Measurements from ENCODE around the gene SLC4A1.

The SLC4A1 gene

DNA sequence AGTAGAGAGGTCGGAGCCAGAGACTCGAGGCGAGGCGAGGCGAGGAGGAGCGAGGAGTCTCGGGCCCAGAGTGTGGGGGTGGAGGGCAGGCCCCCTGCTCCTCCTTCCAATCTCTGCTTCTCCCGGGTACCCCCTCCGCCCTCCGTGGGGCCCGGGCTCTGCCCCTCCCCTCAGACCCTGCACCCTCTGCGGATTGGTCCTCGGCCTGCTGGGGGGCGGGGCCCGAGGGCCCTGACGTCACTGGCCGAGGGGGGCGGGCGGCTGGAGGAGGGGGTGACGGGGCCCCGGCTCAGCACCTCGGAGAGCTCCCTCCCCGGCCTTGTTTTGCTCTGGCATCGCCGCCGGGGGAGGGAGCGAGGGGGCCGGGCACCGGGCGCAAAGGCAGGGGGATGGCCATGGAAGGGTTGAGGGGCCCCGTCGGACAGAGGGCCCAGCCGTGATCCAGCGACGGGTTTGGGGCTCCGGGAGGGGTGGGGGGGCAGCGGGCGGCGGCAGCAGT, 40.4 kb upstream of the SLC4A1 start, which contains the start of gene RUNDC3A:
RUNDC3A (plus strand) TSS at position 282 of the 499 bp plus-strand sequence. CDS start 232 bp downstream, outside the sequence.
- DNase-seq: peak; percentile 86 to 90
- no peak for TF ChIP-seq POLR2A (IDR thresholded peaks at IDR 0.05; ENCODE audit: low read length)
- TF ChIP-seq GATA1 (IDR thresholded peaks at IDR 0.05; ENCODE audit: low read depth, low read length): no peak

DNA sequence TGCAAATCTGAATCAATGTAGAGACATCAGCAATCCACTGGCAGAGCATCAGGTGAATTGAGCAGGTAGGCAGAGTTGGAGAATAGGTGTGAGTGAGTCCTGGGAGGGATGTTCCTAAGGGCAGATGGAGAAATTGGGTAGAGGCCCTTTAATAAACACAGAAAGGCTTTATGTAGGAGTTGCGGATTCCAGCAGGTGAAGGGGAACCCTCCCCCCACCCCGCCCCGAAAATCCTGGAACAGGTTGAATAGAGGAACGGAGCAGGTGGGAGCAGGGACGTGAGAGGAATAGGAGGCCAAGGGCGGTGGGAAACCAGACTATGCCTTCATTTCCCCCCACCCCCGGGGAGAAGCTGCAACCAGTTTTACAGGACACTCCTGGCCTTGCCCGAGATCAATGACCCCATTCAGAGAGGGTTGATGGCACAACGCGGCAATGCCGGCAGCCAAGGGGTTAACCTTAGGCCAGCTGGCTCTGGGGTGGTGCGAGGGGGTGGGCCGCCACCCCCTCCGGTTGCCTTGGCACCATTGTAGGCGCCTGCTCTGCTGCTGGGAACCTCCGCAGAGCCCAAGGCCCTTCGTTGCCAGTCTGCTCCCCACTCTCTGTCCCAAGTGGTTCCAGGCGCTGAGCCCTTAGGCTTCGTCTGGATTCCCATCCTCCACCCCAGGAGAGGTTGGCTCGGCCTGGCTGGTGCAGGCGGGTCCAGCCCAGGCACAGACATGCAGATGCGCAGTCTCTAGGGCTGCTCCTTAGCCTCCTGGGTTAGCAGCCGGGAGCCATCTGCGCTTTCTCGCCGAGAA, 39.7 kb upstream of the SLC4A1 start:
- TF ChIP-seq POLR2A (IDR thresholded peaks at IDR 0.05; ENCODE audit: low read length) (no peak), GATA1 (IDR thresholded peaks at IDR 0.05; ENCODE audit: low read depth, low read length) (no peak)
- peak in 1 of 2 experiments; percentile 30 for DNase-seq

DNA sequence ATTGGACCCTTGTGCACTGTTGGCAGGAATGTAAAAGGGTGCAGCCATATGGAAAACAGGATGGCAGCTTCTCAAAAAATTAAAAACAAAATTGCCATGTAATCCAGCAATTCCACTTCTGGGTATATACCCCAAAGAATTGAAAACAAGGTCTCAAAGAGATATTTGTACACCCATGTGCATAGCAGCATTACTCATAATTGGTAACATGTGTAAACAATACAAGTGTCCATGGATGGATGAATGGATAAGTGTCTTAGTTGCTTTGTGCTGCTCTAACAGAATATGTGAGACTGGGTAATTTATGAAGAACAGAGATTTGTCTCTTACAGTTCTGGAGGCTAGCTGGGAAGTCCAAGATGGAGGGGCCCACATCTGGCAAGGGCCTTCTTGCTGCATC, 36.7 kb upstream of the SLC4A1 start:
- no peak for TF ChIP-seq POLR2A (IDR thresholded peaks at IDR 0.05; ENCODE audit: low read length)
- TF ChIP-seq GATA1 (IDR thresholded peaks at IDR 0.05; ENCODE audit: low read depth, low read length): no peak
- DNase-seq: no peak

DNA sequence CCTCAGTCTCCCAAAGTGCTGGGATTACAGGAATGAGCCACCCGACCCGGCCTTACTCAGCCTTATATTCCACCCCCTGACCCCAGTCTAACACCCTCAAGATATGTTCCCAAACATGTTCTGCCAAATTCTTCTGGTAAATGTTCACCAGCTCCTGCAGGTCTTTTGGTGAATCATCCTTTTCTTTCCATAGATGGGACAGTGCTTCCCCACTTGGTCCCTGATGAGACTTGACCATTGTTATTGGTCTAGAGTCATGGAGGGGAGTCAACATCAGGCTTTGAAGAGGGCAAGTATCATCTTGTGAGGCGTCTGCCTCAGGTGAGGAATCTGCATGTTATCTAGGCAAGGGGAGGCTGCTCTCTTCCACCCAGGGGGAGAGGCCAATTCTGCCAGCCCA, 30.0 kb upstream of the SLC4A1 start:
- TF ChIP-seq POLR2A (IDR thresholded peaks at IDR 0.05; ENCODE audit: low read length) (no peak), GATA1 (IDR thresholded peaks at IDR 0.05; ENCODE audit: low read depth, low read length) (no peak)
- no peak for DNase-seq

DNA sequence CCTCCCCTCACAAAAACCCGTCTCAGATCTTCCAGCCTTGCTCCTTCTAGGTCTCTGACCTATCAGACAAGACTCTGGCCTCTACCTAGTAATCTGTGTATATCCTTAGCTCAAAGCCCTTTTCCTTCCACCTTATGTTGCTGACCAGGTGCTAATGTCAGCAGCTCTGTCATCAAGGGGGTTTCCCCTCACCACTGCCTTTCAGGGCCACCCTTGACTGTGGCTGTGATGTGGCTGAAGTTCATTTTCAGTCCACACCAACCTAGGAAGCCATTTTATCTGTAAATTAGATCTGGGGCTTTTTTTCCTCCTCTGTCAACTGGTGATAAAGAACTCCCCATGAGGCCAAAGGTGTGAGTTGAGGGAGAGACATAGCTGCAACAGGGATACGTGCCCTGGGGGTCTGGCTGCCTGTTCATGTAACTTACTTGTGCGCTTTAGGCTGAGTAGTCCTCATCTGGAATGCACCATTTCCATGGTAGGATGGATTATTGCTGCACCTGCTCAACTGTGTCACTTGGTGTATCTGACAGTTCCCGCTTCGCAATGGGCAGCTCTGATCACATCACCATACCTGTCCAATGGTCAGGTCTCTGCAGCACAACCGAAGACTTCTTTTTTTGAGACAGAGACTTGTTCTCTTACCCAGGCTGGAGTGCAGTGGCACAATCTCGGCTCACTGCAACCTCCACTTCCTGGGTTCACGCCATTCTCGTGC, 25.7 kb upstream of the SLC4A1 start:
- DNase-seq: peak in 1 of 2 experiments; percentile 33
- TF ChIP-seq POLR2A (IDR thresholded peaks at IDR 0.05; ENCODE audit: low read length) (no peak), GATA1 (IDR thresholded peaks at IDR 0.05; ENCODE audit: low read depth, low read length) (no peak)

DNA sequence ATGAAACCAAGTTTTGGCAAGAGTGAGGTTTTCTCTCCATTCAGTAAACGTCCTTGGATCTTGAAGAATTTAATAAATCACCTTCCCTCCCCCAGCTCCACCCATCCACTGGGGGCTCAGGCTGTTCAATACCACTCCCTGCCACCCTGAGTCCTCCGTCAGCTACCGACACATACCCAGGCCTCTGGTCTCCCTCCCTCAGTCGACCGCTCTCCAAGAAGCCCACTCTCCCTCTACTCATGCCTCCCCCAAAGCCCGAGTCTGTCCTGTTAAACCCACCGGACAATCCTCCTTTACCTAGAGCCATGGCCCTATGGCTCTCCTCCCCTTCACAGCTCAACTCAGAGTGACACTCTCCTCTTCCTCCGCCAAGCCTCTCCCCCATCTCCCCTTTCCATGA, 19.7 kb upstream of the SLC4A1 start:
- TF ChIP-seq POLR2A (IDR thresholded peaks at IDR 0.05; ENCODE audit: low read length) (no peak), GATA1 (IDR thresholded peaks at IDR 0.05; ENCODE audit: low read depth, low read length) (no peak)

DNA sequence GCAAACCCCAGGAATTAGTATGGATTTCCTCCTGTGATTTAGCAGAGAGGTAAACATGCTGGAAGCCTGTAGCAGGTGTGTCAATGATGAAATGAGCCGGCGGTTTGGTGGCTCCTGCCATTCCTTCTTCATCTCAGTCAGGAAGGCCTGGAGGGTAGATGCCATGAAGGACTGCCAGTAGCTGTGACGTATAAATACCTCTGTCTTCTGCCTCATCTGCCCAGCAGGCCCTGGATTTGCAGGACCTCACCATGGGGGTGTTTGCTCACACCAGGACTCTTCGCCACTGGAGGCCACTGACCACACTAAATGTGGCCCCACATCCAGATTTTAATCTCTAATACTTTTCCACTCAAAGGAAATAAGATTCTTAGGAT, 16.1 kb upstream of the SLC4A1 start:
- DNase-seq: no peak
- TF ChIP-seq POLR2A (IDR thresholded peaks at IDR 0.05; ENCODE audit: low read length) (no peak), GATA1 (IDR thresholded peaks at IDR 0.05; ENCODE audit: low read depth, low read length) (no peak)

More for the DNA sequence above, 19.7 kb upstream of the SLC4A1 start:
- peak; percentile 67 to 77 for DNase-seq

DNA sequence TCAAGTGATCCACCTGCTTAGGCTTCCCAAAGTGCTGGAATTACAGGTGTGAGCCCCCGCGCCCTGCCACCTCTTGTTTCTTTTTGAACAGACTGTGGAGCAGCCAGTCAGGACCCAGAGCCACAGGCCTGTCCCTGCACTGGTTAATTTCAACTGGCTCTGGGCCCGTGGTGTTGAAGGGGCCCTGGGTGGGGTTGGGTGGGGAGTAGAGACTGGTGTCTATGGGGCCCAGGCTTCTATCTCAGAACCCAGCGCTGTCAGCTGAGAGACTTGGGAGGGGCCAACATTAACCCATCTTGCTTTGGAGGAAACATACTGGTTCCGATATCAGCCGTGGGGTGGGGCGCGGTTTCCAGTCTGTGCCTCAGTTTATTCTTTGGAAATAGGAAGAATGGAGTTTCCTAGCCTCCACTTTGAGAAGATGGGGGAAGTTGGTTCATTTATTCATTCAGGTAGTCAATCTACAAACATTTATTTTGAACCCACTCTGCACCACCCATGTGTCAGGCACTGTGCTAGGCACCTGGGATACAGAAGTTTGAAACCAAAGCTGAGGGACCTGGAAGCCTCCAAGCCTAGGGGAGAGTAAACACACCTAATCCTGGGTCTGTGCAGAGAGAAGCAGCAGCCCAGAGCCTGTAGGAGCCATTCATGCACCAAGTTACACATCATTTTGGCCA, 15.5 kb upstream of the SLC4A1 start:
- TF ChIP-seq POLR2A (IDR thresholded peaks at IDR 0.05; ENCODE audit: low read length) (peak; percentile 44), GATA1 (IDR thresholded peaks at IDR 0.05; ENCODE audit: low read depth, low read length) (no peak)
- peak; percentile 96 to 98 for DNase-seq

DNA sequence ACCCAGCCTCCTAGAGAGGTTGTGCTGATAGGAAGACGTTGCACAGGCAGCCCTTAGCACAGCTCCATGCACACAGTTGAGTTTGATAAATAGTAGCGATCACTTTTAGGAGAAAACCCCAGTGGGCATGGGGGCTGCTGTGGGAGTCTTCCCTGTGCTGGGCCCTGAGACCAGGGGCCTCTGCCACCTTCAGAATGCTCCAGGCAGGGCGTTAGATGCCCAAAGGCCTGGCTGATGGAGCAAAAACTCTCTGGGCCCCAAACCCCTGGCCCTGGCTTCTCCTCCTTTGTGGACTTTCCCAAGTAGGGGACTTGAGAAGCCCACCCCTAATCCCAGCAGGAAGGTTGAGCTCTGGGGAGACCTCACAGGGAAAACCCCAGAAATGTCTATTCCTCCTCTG, 14.3 kb upstream of the SLC4A1 start:
- TF ChIP-seq GATA1 (IDR thresholded peaks at IDR 0.05; ENCODE audit: low read depth, low read length): no peak
- TF ChIP-seq POLR2A (IDR thresholded peaks at IDR 0.05; ENCODE audit: low read length): no peak
- no peak for DNase-seq

DNA sequence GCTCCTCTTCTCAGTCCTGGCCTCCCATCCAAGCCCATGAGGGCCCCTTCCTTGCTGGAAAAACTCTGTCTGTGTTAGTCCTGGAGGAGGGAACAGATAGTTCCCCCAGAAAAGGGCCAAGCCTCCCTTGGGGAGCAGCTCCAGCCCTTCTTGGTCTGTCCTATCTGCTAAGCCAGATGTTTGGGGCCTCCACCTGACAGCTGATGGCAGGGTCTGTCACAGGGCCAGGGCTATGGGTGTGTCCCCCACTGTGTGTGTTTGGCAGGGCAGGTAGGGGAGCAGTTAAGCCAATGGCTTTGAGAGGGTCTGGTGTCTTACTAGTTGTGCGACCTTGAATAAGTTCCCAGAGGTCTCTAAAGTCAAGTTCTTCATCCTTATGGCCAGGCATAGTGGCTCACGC, 13.6 kb upstream of the SLC4A1 start:
- no peak for TF ChIP-seq GATA1 (IDR thresholded peaks at IDR 0.05; ENCODE audit: low read depth, low read length)
- TF ChIP-seq POLR2A (IDR thresholded peaks at IDR 0.05; ENCODE audit: low read length): peak; percentile 81
- peak; percentile 95 to 98 for DNase-seq

DNA sequence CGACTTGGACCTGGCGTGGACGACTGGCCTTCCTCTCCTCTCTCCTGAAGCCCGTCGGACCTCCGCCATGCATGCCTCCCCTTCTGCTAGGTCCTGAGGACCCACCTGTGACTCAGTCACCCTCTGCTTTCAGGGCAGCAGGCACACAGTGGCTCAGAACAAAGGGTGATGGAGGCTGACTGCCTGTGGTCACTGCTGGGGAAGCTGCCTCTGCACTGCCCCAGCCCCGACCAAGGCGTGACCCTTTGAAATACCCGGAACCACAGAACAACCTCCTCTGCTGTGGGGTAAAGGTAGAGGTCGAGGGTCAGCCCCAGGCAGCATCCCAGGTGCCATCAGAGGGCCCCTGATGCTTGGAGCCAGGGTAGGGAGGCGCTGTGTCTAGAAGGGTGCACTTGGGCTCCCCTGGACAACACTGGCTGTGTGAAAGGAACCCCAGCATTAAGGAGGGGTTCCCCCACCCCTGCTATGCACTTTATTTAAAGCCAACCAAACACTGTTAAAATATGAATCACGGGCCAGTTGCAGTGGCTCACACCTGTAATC, 12.5 kb upstream of the SLC4A1 start:
- no peak for DNase-seq
- TF ChIP-seq POLR2A (IDR thresholded peaks at IDR 0.05; ENCODE audit: low read length) (no peak), GATA1 (IDR thresholded peaks at IDR 0.05; ENCODE audit: low read depth, low read length) (no peak)

DNA sequence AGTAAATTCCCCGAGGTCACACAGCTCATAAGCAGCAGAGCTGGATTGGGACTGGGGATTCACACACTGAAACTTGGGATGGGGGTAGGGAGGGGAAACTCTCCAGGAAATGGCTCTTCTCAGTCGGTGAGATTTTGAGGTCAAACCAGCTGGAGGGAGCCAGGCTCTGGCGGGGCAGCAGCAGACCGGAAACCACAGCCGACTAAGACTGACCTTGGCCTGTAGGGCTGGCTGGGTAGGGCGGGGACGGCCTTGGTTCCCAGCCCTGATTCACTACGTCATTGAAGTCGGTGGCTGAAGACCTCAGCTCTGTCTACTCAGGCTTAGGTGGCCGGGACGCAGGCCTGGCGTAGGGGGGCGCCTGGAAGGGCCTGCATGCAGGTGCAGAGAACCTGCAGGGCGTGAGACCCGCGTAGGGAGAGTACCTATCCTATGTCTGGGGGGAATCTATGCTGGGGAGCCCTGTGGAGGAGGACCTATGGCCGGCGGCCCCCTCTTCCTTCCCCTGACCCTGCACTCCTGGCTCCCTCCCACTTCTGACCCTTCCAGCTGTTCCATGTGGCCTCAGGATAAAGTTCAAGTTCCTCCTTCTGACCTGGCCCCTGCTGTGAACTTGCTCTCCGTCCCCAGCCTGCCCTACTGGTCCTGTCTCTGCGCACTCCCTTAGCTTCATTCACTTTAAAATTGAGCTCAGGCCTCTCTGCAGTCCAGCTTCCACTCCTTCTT, 11.9 kb upstream of the SLC4A1 start:
- DNase-seq: peak; percentile 80 to 83
- TF ChIP-seq POLR2A (IDR thresholded peaks at IDR 0.05; ENCODE audit: low read length) (peak; percentile 43), GATA1 (IDR thresholded peaks at IDR 0.05; ENCODE audit: low read depth, low read length) (no peak)

DNA sequence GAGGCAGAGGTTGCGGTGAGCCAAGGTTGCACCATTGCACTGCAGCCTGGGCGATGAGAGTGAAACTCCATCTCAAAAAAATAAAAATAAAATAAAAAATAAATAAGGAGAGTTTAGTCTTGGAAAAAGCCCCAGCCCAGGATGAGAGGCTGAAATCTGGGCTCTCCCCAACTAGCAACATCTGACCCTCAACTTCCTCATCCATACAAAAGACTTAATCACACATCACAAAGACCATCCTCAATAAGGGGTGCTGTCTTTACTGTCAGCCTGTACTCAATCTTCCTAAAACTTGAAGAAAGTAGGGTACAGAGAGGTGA, 11.4 kb upstream of the SLC4A1 start:
- TF ChIP-seq GATA1 (IDR thresholded peaks at IDR 0.05; ENCODE audit: low read depth, low read length) (no peak), POLR2A (IDR thresholded peaks at IDR 0.05; ENCODE audit: low read length) (no peak)
- DNase-seq: no peak

All from erythroblast (primary cell).